ENCODE results near the gene ZSWIM9.

GRCh38 chr19:48174445-48175030, 4.1 kb downstream of the ZSWIM9 start:
- TF ChIP-seq CTCF (IDR thresholded peaks at IDR 0.05), result no peak
- TF ChIP-seq POLR2A (IDR thresholded peaks at IDR 0.05), result no peak
- no peak for TF ChIP-seq POLR2AphosphoS5 (IDR thresholded peaks at IDR 0.05)

Measured in upper lobe of left lung (tissue), 4 donors.